Uterus (tissue), 2 donors: ENCODE data around the gene PGRMC2.

Experiments used
- CTCF ChIP-seq, 4 experiments: fragments of 200-600 bp in 2 of 4; fragments of 450-650 bp in 2 of 4; sonication (generic) in 2 of 4; IDR thresholded peaks; one replicate each; pipeline ENCODE4 v1.5.1; 2016 to 2019; ENCODE audit warnings: antibody characterized with exemption in 4 of 4, mild to moderate bottlenecking in 2 of 4, moderate library complexity in 1 of 4
- POLR2A ChIP-seq, 2 donors: fragments of 450-650 bp; IDR thresholded peaks; one replicate each; pipeline ENCODE4 v1.6.1; 2016; ENCODE audit warnings: antibody characterized with exemption in 2 of 2, mild to moderate bottlenecking in 1 of 2, moderate library complexity in 1 of 2

- TF ChIP-seq CTCF (IDR thresholded peaks at IDR 0.05): no peak
- TF ChIP-seq POLR2A (IDR thresholded peaks at IDR 0.05): no peak
Measured at GRCh38 chr4:128299848-128300247, 12.2 kb upstream of the PGRMC2 start.
